ENCODE measurements around the gene CLNK. TPM values are rescaled to one million over a fixed set of nuclear protein-coding genes. Genes with fewer than 3 reads are reported as not detected.

The CLNK gene
- total RNA-seq, 1 experiment from 2014 or later, result not detected

GRCh38 chr4:10577508-10578426 is 106.8 kb downstream of the CLNK start:
- no peak for DNase-seq (ENCODE audit: low read depth, low spot score)
- Histone ChIP-seq H3K9me3 (ENCODE audit: control insufficient read depth in 1 of 2, insufficient read depth in 1 of 2, low read depth in 1 of 2, low read length in 2 of 2) (no peaks in the 10 kb centered on the region), H3K79me2 (ENCODE audit: insufficient read depth, low read length) (no peaks in the 10 kb centered on the region), H2AFZ (ENCODE audit: low read depth, low read length, poor library complexity, severe bottlenecking) (no peak overlapping the region), H3K27me3 (ENCODE audit: insufficient read depth, low read length) (no peaks in the 10 kb centered on the region), H3K36me3 (ENCODE audit: control insufficient read depth in 1 of 2, insufficient read depth in 2 of 2, low read length in 2 of 2) (no peaks in the 10 kb centered on the region), H3K4me1 (ENCODE audit: control insufficient read depth in 1 of 2, insufficient read depth in 2 of 2, low read length in 2 of 2) (no peaks in the 10 kb centered on the region), H3K9ac (ENCODE audit: low read length) (no peak overlapping the region), H3K4me3 (replicated peaks in 1 of 2; ENCODE audit: low read depth in 1 of 2, low read length in 2 of 2) (no peak overlapping the region), H3K27ac (ENCODE audit: low read depth, low read length) (no peak overlapping the region), H3K9me2 (ENCODE audit: insufficient read depth) (no peaks in the 10 kb centered on the region), H4K20me1 (ENCODE audit: insufficient read depth) (no peaks in the 10 kb centered on the region), H3K4me2 (ENCODE audit: low read length) (no peak overlapping the region)
- CTCF ChIA-PET, result interaction anchor here (0.7 kb wide), 1 partner anchor 1459 kb away, joined by 4 read pairs; no protein-coding TSS in a partner anchor
- RAD21 ChIA-PET (ENCODE audit: low non-redundant PET in 1 of 2, low total read pairs in 2 of 2, uncharacterized antibody in 2 of 2, unreplicated experiment in 2 of 2), result interaction anchor here in 1 of 2 experiments (0.6 kb wide), 1 partner anchor 167 kb away, joined by 7 read pairs; no protein-coding TSS in a partner anchor
- intact Hi-C loops (cut with micrococcal nuclease), result no loop called here
- TF ChIP-seq EGR1 (IDR thresholded peaks at IDR 0.05; ENCODE audit: low read depth) (no peak), REST (IDR thresholded peaks at IDR 0.05; ENCODE audit: low read depth) (no peak), SP1 (IDR thresholded peaks at IDR 0.05; ENCODE audit: low read depth) (no peak), POLR2A (IDR thresholded peaks at IDR 0.05; ENCODE audit: borderline replicate concordance, extremely low read depth, insufficient read depth, insufficient read length) (no peak), CTCF (IDR thresholded peaks at IDR 0.05 in 2 of 3, conservative IDR thresholded peaks at IDR 0.05 in 1 of 3; ENCODE audit: borderline replicate concordance in 1 of 3, insufficient read depth in 1 of 3, low read depth in 2 of 3, low read length in 2 of 3) (no peak), POLR2AphosphoS5 (IDR thresholded peaks at IDR 0.05; ENCODE audit: low read depth, low read length) (no peak), CBX3 (IDR thresholded peaks at IDR 0.05; ENCODE audit: low read depth) (no peak), MAX (IDR thresholded peaks at IDR 0.05) (no peak), EZH2 (IDR thresholded peaks at IDR 0.05) (no peak), RAD21 (IDR thresholded peaks at IDR 0.05; ENCODE audit: low read depth) (no peak), SIN3A (IDR thresholded peaks at IDR 0.05; ENCODE audit: low read depth) (no peak), FOSL1 (IDR thresholded peaks at IDR 0.05; ENCODE audit: low read depth) (no peak), ZBTB33 (IDR thresholded peaks at IDR 0.05; ENCODE audit: extremely low read depth, insufficient replicate concordance, low read length) (no peak), JUND (IDR thresholded peaks at IDR 0.05) (no peak)
- BruUV-seq (replicated peaks), result no TSS peak
- no peak for ATAC-seq
- POLR2A ChIA-PET, result no interaction called here

All from HCT116 (cell line).